Activated T-cell treated with anti-CD3 and anti-CD28 coated beads for 24 hours (primary cell): Measurements from ENCODE around the gene AGO3.

Source experiments
- DNase-seq: peaks from one replicate; pipeline ENCODE4 v3.0.0-alpha.2; 2020; ENCODE audit warnings: low read depth

AGO3 gene

GRCh38 chr1:36096500-36097432, 165.9 kb downstream of the AGO3 start:
- no peak for DNase-seq

- DNase-seq: no peak
Observed at GRCh38 chr1:36097693-36098585, 167.0 kb downstream of the AGO3 start.

GRCh38 chr1:36098650-36099365, 167.9 kb downstream of the AGO3 start:
- DNase-seq: no peak

- DNase-seq: peak; percentile 66
Observed at GRCh38 chr1:36099681-36100341, 168.9 kb downstream of the AGO3 start.

- no peak for DNase-seq
Observed at GRCh38 chr1:36100376-36100775, 169.5 kb downstream of the AGO3 start.

GRCh38 chr1:36101546-36101945, 170.6 kb downstream of the AGO3 start:
- DNase-seq: no peak

GRCh38 chr1:36106269-36106668, 175.4 kb downstream of the AGO3 start:
- no peak for DNase-seq

- DNase-seq: no peak
Observed at GRCh38 chr1:36107394-36107793, 176.5 kb downstream of the AGO3 start.

- DNase-seq: no peak
Observed at GRCh38 chr1:36108314-36108713, 177.4 kb downstream of the AGO3 start.

GRCh38 chr1:36109041-36109679, 178.3 kb downstream of the AGO3 start:
- DNase-seq: no peak

GRCh38 chr1:36111151-36111550, 180.2 kb downstream of the AGO3 start:
- DNase-seq: no peak

GRCh38 chr1:36112823-36113222, 181.9 kb downstream of the AGO3 start:
- no peak for DNase-seq

- DNase-seq: no peak
Observed at GRCh38 chr1:36114371-36114770, 183.5 kb downstream of the AGO3 start.

- no peak for DNase-seq
Observed at GRCh38 chr1:36115200-36115669, 184.3 kb downstream of the AGO3 start.

GRCh38 chr1:36115931-36116330, 185.0 kb downstream of the AGO3 start:
- DNase-seq: no peak

GRCh38 chr1:36116901-36117300, 186.0 kb downstream of the AGO3 start:
- DNase-seq: no peak

- no peak for DNase-seq
Observed at GRCh38 chr1:36118447-36119204, 187.7 kb downstream of the AGO3 start.

GRCh38 chr1:36119456-36119855, 188.6 kb downstream of the AGO3 start:
- DNase-seq: no peak
